Ishikawa (cell line): Measurements from ENCODE around the gene IGLON5.

Experiments used
- EGR1 ChIP-seq: IDR thresholded peaks from 2 replicates; pipeline ENCODE4 v1.6.1; 2012
- EP300 ChIP-seq: IDR thresholded peaks from 2 replicates; pipeline ENCODE4 v1.6.1; 2012; ENCODE audit warnings: borderline replicate concordance
- RAD21 ChIP-seq: IDR thresholded peaks from 2 replicates; pipeline ENCODE4 v1.6.1; 2012; ENCODE audit warnings: low read depth
- TCF12 ChIP-seq: IDR thresholded peaks from 2 replicates; pipeline ENCODE4 v1.6.1; 2012; ENCODE audit warnings: low read depth
- YY1 ChIP-seq: IDR thresholded peaks from 2 replicates; pipeline ENCODE4 v1.6.1; 2012; ENCODE audit warnings: low read depth
- TF ChIP-seq, protein P1 (sequence below): IDR thresholded peaks from 2 replicates; pipeline ENCODE4 v1.6.1; 2012
- TF ChIP-seq, protein P2 (sequence below): IDR thresholded peaks from 2 replicates; pipeline ENCODE4 v1.6.1; 2012; ENCODE audit warnings: low read depth, mild to moderate bottlenecking

DNA sequence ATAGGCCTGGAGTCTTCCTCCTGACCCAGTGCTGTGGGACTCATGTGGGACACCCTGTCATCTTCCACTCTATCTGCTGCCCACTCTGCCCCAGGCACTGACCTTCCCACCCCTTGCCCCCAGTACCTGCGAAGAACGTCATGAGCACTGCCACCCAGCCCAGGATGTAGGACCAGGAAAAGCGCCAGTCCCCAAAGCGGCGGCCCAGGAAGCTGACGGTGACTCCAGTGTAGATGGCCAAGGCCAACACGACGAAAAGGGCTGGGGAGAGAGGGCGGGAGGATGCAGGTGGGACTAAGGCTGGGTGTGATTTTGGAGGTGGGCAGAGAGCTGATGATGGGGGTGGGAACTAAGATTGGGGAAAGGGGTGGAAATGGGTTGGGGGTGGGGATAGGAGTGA is 68.9 kb downstream of the IGLON5 start:
- TF ChIP-seq, protein P1, sequence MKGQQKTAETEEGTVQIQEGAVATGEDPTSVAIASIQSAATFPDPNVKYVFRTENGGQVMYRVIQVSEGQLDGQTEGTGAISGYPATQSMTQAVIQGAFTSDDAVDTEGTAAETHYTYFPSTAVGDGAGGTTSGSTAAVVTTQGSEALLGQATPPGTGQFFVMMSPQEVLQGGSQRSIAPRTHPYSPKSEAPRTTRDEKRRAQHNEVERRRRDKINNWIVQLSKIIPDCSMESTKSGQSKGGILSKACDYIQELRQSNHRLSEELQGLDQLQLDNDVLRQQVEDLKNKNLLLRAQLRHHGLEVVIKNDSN = no peak
- TF ChIP-seq EGR1 = no peak
- no peak for TF ChIP-seq YY1
- TF ChIP-seq EP300 = no peak
- TF ChIP-seq, protein P2, sequence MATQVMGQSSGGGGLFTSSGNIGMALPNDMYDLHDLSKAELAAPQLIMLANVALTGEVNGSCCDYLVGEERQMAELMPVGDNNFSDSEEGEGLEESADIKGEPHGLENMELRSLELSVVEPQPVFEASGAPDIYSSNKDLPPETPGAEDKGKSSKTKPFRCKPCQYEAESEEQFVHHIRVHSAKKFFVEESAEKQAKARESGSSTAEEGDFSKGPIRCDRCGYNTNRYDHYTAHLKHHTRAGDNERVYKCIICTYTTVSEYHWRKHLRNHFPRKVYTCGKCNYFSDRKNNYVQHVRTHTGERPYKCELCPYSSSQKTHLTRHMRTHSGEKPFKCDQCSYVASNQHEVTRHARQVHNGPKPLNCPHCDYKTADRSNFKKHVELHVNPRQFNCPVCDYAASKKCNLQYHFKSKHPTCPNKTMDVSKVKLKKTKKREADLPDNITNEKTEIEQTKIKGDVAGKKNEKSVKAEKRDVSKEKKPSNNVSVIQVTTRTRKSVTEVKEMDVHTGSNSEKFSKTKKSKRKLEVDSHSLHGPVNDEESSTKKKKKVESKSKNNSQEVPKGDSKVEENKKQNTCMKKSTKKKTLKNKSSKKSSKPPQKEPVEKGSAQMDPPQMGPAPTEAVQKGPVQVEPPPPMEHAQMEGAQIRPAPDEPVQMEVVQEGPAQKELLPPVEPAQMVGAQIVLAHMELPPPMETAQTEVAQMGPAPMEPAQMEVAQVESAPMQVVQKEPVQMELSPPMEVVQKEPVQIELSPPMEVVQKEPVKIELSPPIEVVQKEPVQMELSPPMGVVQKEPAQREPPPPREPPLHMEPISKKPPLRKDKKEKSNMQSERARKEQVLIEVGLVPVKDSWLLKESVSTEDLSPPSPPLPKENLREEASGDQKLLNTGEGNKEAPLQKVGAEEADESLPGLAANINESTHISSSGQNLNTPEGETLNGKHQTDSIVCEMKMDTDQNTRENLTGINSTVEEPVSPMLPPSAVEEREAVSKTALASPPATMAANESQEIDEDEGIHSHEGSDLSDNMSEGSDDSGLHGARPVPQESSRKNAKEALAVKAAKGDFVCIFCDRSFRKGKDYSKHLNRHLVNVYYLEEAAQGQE = no peak
- no peak for TF ChIP-seq RAD21
- no peak for TF ChIP-seq TCF12
